Measurements from ENCODE around the gene RAB11B.

- TF ChIP-seq POLR2A (IDR thresholded peaks at IDR 0.05): no peak
- TF ChIP-seq CTCF (IDR thresholded peaks at IDR 0.05): no peak
Observed at GRCh38 chr19:8403098-8403819, 13.1 kb downstream of the RAB11B start.
